Ovary (tissue), 9 donors: ENCODE results near the gene SEMA4C. TPM values are rescaled to one million over a fixed set of nuclear protein-coding genes. Genes with fewer than 3 reads are reported as not detected.

ENCODE experiments used
- DNase-seq, 5 donors: peaks; one replicate each; pipeline ENCODE4 v3.0.0-alpha.2; 2019 to 2020
- H3K27ac ChIP-seq, 2 donors: fragments of 200-600 bp; one replicate each; pipeline versions ENCODE4 v1.5.1 to v1.8.0; 2019 to 2022
- H3K27me3 ChIP-seq: fragments of 200-600 bp; one replicate; pipeline ENCODE4 v1.8.0; 2022
- H3K36me3 ChIP-seq: fragments of 200-600 bp; sonication (generic); one replicate; pipeline ENCODE4 v1.5.1; 2019
- H3K4me1 ChIP-seq: one replicate; pipeline ENCODE4 v1.8.1; 2013; ENCODE audit warnings: mild to moderate bottlenecking, moderate library complexity; ENCODE audit not compliant: insufficient read depth
- H3K4me3 ChIP-seq: fragments of 200-600 bp; sonication (generic); one replicate; pipeline ENCODE4 v1.5.1; 2017
- H3K9me3 ChIP-seq, 2 donors: fragments of 200-600 bp in 1 of 2; sonication (generic) in 1 of 2; one replicate each; pipeline versions ENCODE4 v1.5.1 to v1.8.1; 2013 to 2019; ENCODE audit warnings: mild to moderate bottlenecking in 1 of 2, moderate library complexity in 1 of 2
- EP300 ChIP-seq: sonication (generic); formaldehyde crosslinking; IDR thresholded peaks from one replicate; pipeline ENCODE4 v1.6.1; 2017; ENCODE audit warnings: antibody characterized with exemption
- POLR2A ChIP-seq: fragments of 450-650 bp; IDR thresholded peaks from one replicate; pipeline ENCODE4 v1.6.1; 2017; ENCODE audit warnings: antibody characterized with exemption, mild to moderate bottlenecking, moderate library complexity
- WGBS, 3 donors: extraction: QIAGEN DNeasy Blood & Tissue Kit in 1 of 3; methylation state at CpG; one replicate each; pipeline versions ENCODE4 v1.1.5 to v1.1.7; 2013 to 2017; 5-methylcytosine and 5-hydroxymethylcytosine counted together
- intact Hi-C, 4 donors: fragments of 100-400 bp; cut with DNase I; formaldehyde crosslinking; loops; one replicate each; pipeline versions ENCODE4 v1.11.0 to v1.15.1; 2022 to 2023
- polyA plus RNA-seq, 2 donors: library from polyadenylated mRNA; stranded (reverse); fragments of 200-250 nt in 1 of 2; fragments of 350-450 nt in 1 of 2; fragmentation: Illumina TruSeq in 1 of 2; extraction: RNeasy Lipid Tissue Mini Kit (QIAGEN cat#74804) in 1 of 2; gene quantifications; one replicate each; pipeline ENCODE4 v1.2.3, GENCODE V29; 2013 to 2014
- total RNA-seq, 7 donors: library from RNA; depleted of rRNA in 2 of 7; stranded (reverse); fragments of >200 nt in 2 of 7; fragmentation: NEBNext Ultra II Directional in 3 of 7; extraction: Animal tissue kit (Norgen Biotek cat#: 25700) in 3 of 7; gene quantifications; one replicate each; pipeline versions ENCODE4 v1.1.0 to v1.2.4, GENCODE V29; 2016 to 2023
- TF ChIP-seq, protein P1 (sequence below), 3 donors: fragments of 450-650 bp in 2 of 3; fragments of 200-600 bp in 1 of 3; IDR thresholded peaks; one replicate each; pipeline versions ENCODE4 v1.5.1 to v1.8.0; 2016 to 2022; ENCODE audit warnings: antibody characterized with exemption in 3 of 3, mild to moderate bottlenecking in 1 of 3
- donor health status: DM: no; HTN: no; CAD: no; lungs with moderate emphysema.
- donor health status: DM: no; HTN: no; CAD: no.
- donor health status: Bipolar disorder and iron deficiency.
- donor health status: DM: yes; HTN: yes; CAD: no.
- donor health status: DM: no; HTN: no; CAD: no.
- donor health status: DM: yes; HTN: yes; CAD: no.

The SEMA4C gene
- total and polyA plus RNA-seq, 9 donors = 17.3 to 59.2 (median 46.9) TPM

DNA sequence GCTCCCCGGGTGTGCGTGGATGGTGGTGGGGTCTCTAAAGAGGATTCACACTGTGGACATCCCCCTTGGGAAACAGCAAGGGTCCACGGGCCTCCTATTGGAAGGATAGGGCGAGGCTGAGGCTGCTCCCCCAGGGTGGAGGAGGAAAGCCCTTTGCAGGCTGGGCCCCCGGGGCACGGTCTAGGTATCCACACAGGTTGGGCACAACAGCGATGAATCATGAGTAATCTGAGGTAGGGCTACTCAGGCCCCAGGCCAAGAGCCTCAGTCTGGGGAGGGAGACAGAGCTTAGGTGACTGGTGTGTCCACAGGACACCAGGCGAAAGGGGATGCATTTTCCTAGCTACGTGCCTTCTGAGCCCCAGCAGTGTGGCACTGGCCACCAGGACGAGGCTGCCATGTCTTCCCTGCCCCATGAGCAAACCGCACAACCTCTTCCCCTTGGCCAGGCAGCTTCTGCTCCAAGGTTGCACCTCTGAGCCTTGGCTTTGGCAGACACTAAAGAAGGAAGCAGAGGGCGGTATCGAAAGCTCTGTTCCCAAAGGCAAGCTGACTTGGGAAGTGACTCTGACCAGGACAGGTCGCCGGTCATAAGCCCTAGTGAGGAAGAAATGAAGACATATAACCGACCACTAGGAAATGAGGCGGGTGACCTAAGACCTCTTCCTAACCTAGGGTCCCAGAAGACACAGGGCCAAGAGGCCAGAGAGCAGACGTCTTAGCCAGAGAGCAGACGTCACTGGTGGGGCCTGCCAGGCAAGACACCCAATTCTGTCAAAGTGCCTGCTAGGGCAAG is 14.6 kb upstream of the SEMA4C start:
- H3K4me3 ChIP-seq = no peak overlapping the region
- H3K4me1 ChIP-seq = peaks cover 6% of the 10 kb centered on the region
- intact Hi-C loops = no loop called here
- H3K27me3 ChIP-seq = no peaks in the 10 kb centered on the region
- TF ChIP-seq POLR2A (no peak), EP300 (no peak)
- TF ChIP-seq, protein P1, sequence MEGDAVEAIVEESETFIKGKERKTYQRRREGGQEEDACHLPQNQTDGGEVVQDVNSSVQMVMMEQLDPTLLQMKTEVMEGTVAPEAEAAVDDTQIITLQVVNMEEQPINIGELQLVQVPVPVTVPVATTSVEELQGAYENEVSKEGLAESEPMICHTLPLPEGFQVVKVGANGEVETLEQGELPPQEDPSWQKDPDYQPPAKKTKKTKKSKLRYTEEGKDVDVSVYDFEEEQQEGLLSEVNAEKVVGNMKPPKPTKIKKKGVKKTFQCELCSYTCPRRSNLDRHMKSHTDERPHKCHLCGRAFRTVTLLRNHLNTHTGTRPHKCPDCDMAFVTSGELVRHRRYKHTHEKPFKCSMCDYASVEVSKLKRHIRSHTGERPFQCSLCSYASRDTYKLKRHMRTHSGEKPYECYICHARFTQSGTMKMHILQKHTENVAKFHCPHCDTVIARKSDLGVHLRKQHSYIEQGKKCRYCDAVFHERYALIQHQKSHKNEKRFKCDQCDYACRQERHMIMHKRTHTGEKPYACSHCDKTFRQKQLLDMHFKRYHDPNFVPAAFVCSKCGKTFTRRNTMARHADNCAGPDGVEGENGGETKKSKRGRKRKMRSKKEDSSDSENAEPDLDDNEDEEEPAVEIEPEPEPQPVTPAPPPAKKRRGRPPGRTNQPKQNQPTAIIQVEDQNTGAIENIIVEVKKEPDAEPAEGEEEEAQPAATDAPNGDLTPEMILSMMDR (IDR thresholded peaks at IDR 0.05) = no peak
- no peak for DNase-seq
- no peaks in the 10 kb centered on the region for H3K36me3 ChIP-seq
- H3K27ac ChIP-seq = no peak overlapping the region
- no peaks in the 10 kb centered on the region for H3K9me3 ChIP-seq
- WGBS, 3 donors = 90 to 93% (median 91%) methylated on average over 19 of the region's 19 CpGs

GRCh38 chr2:96883306-96883705 is 13.4 kb upstream of the SEMA4C start:
- H3K4me3 ChIP-seq = no peak overlapping the region
- no peak for DNase-seq
- 73 to 83% (median 76%) methylated on average over 9 of the region's 9 CpGs for WGBS, 3 donors
- H3K4me1 ChIP-seq = peaks cover 6% of the 10 kb centered on the region
- TF ChIP-seq, protein P1 (IDR thresholded peaks at IDR 0.05) = no peak
- TF ChIP-seq EP300 (no peak), POLR2A (no peak)
- H3K36me3 ChIP-seq = no peaks in the 10 kb centered on the region
- intact Hi-C loops = no loop called here
- H3K27ac ChIP-seq = no peak overlapping the region
- no peaks in the 10 kb centered on the region for H3K27me3 ChIP-seq
- no peaks in the 10 kb centered on the region for H3K9me3 ChIP-seq

DNA sequence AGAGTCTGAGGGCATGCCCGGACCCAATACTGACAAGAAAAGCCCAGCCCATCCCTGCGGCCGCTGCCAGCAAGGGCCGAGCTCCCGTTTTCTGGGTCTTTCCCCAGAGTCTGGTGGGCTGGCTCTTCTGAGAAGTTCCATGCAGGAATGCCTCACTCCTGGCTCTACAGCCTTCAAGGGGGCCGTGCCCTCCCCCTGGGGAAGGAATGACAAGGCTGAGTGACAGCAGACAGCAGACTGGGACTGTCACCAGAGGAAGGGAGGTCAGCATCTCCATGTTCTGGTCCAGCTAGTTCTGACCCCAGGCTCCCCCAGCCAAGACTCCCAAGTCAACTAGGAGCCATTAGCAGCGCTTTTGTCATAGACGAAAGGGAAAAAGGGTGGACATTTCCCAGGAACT is 13.0 kb upstream of the SEMA4C start:
- H3K9me3 ChIP-seq = no peaks in the 10 kb centered on the region
- TF ChIP-seq POLR2A (no peak), EP300 (no peak)
- TF ChIP-seq, protein P1 (IDR thresholded peaks at IDR 0.05) = no peak
- no peak for DNase-seq
- H3K27ac ChIP-seq = no peak overlapping the region
- no peaks in the 10 kb centered on the region for H3K27me3 ChIP-seq
- 87 to 88% (median 88%) methylated on average over 8 of the region's 8 CpGs for WGBS, 3 donors
- H3K4me3 ChIP-seq = no peak overlapping the region
- intact Hi-C loops = no loop called here
- H3K36me3 ChIP-seq = no peaks in the 10 kb centered on the region
- peaks cover 6% of the 10 kb centered on the region for H3K4me1 ChIP-seq

GRCh38 chr2:96882230-96882629 is 12.3 kb upstream of the SEMA4C start:
- no peak overlapping the region for H3K4me3 ChIP-seq
- H3K27me3 ChIP-seq = no peaks in the 10 kb centered on the region
- peaks cover 3% of the 10 kb centered on the region for H3K4me1 ChIP-seq
- H3K9me3 ChIP-seq = no peaks in the 10 kb centered on the region
- no peaks in the 10 kb centered on the region for H3K36me3 ChIP-seq
- intact Hi-C loops = no loop called here
- WGBS, 3 donors = 75 to 85% (median 76%) methylated on average over 12 of the region's 12 CpGs
- H3K27ac ChIP-seq = no peak overlapping the region
- DNase-seq = no peak
- TF ChIP-seq EP300 = no peak
- TF ChIP-seq, protein P1 (IDR thresholded peaks at IDR 0.05) = no peak
- no peak for TF ChIP-seq POLR2A
